ENCODE data around the gene DRAP1. TPM values are rescaled to one million over a fixed set of nuclear protein-coding genes. Genes with fewer than 3 reads are reported as not detected.
A peak's percentile ranks its signal among the peaks of the same experiment; 100 is the strongest.

DRAP1 gene
- total and polyA plus RNA-seq, 9 of the 15 experiments (the other 6 are each of a cell fraction or from before 2014, with no cell fraction given): 9.6 to 200 (median 92.9) TPM

GRCh38 chr11:65906602-65907001 lies 12.6 kb upstream of the DRAP1 start (continued):
- TF ChIP-seq MLLT1 (IDR thresholded peaks at IDR 0.05) (peak in 1 of 2 experiments; percentile 87; a peak in 2 of 4 replicates), ZFP36 (IDR thresholded peaks at IDR 0.05; ENCODE audit: low read depth, low read length, partially characterized antibody) (no peak), XRCC4 (IDR thresholded peaks at IDR 0.05; ENCODE audit: extremely low read depth, insufficient read depth, insufficient read length) (no peak), MECOM (CRISPR knock-in tag; IDR thresholded peaks at IDR 0.05) (no peak), ARID1B (IDR thresholded peaks at IDR 0.05) (peak; percentile 83), SMARCA5 (IDR thresholded peaks at IDR 0.05) (no peak), THAP7 (CRISPR knock-in tag; IDR thresholded peaks at IDR 0.05) (no peak), XRCC3 (IDR thresholded peaks at IDR 0.05) (no peak), E2F4 (CRISPR knock-in tag; IDR thresholded peaks at IDR 0.05; ENCODE audit: low read depth) (no peak), CREB1 (IDR thresholded peaks at IDR 0.05) (peak; percentile 25; the same call in 1 of the 2 replicates), CREB1 (CRISPR knock-in tag; IDR thresholded peaks at IDR 0.05) (no peak), ZNF146 (CRISPR knock-in tag; IDR thresholded peaks at IDR 0.05; ENCODE audit: unreplicated experiment) (no peak), MAZ (CRISPR knock-in tag; conservative IDR thresholded peaks at IDR 0.05 in 1 of 2, IDR thresholded peaks at IDR 0.05 in 1 of 2) (0 out of 4 replicates have a peak, but pooled peaks of 1 of the 2 experiments have one; percentile 15), BCLAF1 (IDR thresholded peaks at IDR 0.05; ENCODE audit: borderline replicate concordance in 1 of 2, control insufficient read depth in 1 of 2, low read depth in 2 of 2, low read length in 1 of 2) (no peak), SRSF7 (optimal IDR thresholded peaks at IDR 0.05; ENCODE audit: low read depth, low read length) (no peak), ESRRB (CRISPR knock-in tag; IDR thresholded peaks at IDR 0.05; ENCODE audit: borderline replicate concordance) (no peak), PRPF4 (IDR thresholded peaks at IDR 0.05; ENCODE audit: insufficient read depth, low read depth, low read length, poor library complexity, severe bottlenecking) (no peak), TRIM25 (IDR thresholded peaks at IDR 0.05; ENCODE audit: borderline replicate concordance) (no peak), HDAC1 (IDR thresholded peaks at IDR 0.05) (no peak), ZNF184 (CRISPR knock-in tag; IDR thresholded peaks at IDR 0.05) (no peak), RBM14 (IDR thresholded peaks at IDR 0.05; ENCODE audit: borderline replicate concordance, insufficient read depth, low read depth, low read length) (no peak)
